Suprapubic skin (tissue), 4 donors: ENCODE measurements around the gene SLC8A1.

Experiments
- CTCF ChIP-seq, 2 donors: fragments of 200-600 bp in 1 of 2; fragments of 450-650 bp in 1 of 2; sonication (generic) in 1 of 2; IDR thresholded peaks; one replicate each; pipeline ENCODE4 v1.5.1; 2016 to 2019; ENCODE audit warnings: antibody characterized with exemption in 2 of 2, mild to moderate bottlenecking in 1 of 2, moderate library complexity in 1 of 2
- EP300 ChIP-seq: sonication (generic); formaldehyde crosslinking; IDR thresholded peaks from one replicate; pipeline ENCODE4 v1.6.1; 2017; ENCODE audit warnings: antibody characterized with exemption
- POLR2A ChIP-seq, 2 donors: fragments of 450-650 bp; IDR thresholded peaks; one replicate each; pipeline ENCODE4 v1.6.1; 2017; ENCODE audit warnings: antibody characterized with exemption in 2 of 2, mild to moderate bottlenecking in 2 of 2, moderate library complexity in 2 of 2
- POLR2AphosphoS5 ChIP-seq, 3 donors: sonication (generic); formaldehyde crosslinking; IDR thresholded peaks; one replicate each; pipeline ENCODE4 v1.6.1; 2017; ENCODE audit warnings: antibody characterized with exemption in 3 of 3

- TF ChIP-seq POLR2AphosphoS5 (IDR thresholded peaks at IDR 0.05) (no peak), CTCF (IDR thresholded peaks at IDR 0.05) (no peak), POLR2A (IDR thresholded peaks at IDR 0.05) (no peak), EP300 (no peak)
These were observed 71.2 kb downstream of the SLC8A1 start for GRCh38 chr2:40380721-40381120.
